NCI-H128 (cell line): ENCODE data around the gene AKAP17A.

ENCODE experiments used
- DNase-seq: peaks from one replicate; lab custom pipeline; 2025; ENCODE audit not compliant: unreplicated experiment; lab: John Stamatoyannopoulos, UW

The AKAP17A gene

DNA sequence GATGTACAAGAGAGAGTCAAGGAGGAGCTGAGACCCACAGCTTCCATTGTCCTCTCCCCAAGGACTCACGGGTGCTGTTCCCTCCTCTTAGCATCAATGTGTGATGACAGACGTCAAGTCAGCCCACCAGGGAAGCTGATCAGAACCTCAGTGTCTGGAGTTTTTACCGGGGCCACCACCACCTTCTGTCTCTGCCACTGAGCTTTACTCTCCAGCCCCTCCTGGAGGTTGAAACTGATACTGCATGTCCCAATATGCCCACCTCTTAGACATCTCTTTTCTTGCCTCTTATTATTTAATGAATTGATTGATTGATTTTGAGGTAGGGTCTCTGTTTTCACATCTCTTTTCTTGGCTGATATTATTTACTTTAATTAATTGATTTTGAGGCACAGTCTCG is 10.3 kb upstream of the AKAP17A start:
- DNase-seq = no peak

DNA sequence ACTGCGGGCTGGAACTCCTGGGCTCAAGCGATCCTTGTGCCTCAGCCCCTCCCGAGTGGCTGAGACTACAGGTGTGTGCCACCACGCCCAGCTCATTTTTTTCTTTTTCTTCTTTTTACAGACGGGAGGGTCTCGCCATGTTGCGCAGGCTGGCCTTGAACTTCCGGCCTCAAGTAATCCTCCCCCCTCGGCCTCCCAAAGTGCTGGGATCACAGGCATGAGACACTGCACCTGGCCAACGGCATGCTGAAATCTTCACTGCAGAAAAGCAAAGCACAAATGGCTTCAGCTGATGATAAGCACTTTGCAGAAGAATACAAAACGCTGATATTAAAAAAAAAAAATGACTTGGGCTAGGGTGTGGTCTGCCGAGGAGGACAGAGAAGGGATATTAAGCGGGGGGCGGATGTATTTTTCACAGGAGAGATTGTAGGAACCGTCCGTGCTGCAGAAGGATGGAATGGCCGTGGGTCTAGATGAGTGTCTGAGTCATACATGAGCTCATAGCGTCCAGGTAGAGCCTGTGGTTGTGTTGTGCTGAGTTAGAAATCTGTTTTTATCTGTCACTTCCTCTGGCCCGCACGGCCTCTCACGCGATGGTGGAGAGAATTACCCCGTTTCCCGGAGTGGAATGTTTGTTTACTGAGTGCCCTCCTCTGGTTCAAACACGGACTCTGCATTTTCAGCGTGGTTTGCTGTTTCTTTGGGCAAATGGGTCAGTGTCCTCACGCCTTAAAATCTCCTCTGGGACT is 8.5 kb upstream of the AKAP17A start:
- no peak for DNase-seq

DNA sequence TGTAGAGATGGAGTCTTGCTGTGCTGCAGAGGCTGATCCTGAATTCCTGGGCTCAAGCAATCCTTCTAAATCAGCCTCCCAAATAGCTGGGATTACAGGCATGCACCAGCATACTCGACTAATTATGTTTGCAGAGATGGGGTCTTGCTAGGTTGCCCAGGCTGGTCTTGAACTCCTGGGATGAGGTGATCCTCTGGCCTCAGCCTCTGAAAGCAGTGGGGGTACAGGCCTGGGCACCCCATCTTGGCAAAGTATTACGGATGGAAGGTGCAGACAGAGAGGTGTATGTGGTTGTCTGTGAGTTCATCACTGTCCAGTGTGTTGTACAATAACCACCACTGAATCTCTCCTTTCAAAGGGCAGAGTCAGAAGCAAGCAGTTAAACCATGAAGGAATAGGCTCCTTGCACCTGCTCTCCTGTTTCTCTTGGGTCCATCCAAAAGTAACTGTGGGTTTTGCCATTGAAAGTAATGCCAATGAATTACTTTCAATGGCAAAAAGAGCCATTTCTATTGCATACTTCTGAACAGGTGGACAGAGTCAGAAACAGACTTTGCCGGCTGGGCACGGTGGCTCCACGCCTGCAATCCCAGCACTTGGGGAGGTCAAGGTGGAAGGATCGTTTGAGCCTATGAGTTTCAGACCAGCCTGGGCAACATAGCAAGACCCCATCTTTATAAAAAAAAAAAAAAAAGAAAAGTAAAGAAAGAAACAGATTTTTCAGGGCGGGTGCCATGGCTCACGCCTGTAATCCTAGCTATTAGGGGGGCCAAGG is 7.0 kb upstream of the AKAP17A start:
- DNase-seq = no peak

DNA sequence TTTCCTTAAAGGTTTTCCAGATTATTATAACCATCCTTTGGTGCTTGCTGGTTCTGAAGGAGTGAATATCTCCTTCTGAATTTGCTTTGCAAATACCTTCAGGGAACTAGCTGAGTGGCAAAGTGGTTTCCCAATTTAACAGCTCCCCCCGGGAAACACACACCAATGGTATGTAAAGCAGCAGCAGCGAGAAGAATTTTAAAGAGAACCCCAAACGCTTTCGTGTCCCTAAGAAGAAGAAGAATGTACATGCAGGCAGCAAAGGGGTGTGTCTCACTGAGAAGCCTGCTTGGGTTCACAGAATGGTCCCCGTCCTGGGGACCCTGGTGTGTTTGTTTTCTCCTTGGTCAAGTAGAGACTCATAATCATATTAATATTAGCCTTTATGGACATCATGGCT is 4.2 kb upstream of the AKAP17A start:
- no peak for DNase-seq

DNA sequence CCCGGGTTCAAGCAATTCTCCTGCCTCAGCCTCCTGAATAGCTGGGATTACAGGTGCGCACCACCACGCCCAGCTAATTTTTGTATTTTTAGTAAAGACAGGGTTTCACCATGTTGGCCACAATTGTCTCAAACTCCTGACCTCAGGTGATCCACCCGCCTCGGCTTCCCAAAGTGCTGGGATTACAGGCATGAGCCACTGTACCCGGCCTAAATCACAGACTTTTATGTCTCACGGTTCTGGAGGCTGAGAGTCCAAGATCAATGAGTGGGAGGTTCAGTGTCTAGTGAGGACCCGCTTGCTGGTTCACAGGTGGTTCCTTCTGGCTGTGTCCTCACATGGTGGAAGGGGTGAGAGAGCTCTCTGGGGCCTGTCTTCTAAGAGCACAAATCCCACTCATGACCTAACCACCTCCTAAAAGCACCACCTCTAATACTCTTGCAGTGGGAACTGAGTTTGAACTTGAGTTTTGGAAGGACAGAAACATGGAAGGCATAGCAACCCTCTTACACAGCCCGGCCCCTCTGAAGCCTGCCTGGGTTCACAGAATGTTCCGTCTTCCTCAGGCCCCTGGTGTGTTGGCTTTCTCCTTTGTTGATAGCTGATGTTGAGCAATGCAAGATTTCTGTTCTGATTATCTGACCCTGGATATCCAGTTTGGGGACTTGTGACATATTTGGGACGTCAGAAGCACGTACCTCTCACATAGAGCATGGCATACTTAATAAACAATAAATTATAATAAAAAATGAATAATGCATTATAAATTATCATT is 1.9 kb upstream of the AKAP17A start:
- DNase-seq = no peak

DNA sequence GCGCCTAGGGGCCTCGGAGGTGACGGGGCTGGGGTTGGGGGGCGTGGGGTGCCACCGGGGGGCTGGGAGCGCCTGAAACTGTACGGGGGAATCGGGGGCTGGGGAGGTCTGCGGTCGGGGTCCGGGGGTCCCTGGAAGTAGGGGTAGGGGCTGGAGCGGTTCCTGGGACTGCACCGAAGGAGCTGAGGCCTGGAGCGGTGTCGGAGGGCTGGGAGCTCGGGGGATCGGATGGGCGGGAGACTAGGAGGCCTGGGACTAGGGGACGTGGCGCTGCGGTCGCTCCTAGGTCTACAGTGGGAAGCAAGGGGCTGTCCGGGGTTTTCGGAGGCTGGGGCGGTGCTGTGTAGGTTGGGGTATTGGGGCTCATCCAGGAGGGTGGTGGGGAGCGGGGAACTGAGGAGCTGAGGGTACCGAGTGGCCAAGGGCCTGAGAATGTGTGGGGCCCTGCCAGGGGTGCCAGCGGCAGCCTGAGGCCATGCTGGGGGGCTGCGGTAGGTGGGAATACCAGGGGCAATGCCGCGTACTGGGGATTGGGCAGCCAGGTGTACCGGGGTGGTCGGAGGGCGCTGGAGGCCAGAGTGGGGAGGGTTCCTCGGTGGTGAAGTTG is 562 bp downstream of the AKAP17A start:
- DNase-seq = no peak

DNA sequence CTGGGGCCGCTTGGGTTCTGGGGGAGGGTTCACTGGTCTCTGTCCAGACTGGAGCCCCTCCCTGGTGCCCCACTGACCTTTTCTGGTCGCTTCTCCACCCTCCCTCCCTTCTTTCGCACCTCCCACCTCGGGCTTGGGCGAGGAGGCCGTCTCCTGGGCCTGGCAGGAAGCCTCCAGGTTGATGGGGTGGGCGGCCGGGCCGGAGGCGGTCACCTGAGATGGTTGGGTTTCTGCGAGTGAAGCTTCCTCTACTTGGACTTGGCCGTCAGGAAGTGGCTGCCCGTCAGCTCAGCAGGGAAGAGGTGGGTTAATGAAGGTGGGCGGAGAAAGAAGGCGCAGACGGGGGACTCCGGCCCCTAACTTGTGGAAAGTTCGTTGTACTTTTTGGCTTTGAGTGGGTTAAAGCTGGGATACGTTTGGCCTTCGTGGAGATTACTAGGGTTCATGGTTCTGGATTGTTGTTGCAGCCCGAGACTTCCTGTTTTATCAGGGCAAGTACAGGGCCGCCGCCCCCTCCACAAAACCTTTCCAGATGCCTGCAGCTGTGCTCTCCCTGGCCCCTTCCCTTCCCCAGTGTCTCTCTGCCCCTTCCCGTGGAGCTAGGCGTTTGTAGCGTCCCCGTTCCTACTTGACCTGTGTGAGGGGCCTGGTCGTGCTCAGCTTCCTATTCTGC is 1.2 kb downstream of the AKAP17A start:
- DNase-seq = no peak

DNA sequence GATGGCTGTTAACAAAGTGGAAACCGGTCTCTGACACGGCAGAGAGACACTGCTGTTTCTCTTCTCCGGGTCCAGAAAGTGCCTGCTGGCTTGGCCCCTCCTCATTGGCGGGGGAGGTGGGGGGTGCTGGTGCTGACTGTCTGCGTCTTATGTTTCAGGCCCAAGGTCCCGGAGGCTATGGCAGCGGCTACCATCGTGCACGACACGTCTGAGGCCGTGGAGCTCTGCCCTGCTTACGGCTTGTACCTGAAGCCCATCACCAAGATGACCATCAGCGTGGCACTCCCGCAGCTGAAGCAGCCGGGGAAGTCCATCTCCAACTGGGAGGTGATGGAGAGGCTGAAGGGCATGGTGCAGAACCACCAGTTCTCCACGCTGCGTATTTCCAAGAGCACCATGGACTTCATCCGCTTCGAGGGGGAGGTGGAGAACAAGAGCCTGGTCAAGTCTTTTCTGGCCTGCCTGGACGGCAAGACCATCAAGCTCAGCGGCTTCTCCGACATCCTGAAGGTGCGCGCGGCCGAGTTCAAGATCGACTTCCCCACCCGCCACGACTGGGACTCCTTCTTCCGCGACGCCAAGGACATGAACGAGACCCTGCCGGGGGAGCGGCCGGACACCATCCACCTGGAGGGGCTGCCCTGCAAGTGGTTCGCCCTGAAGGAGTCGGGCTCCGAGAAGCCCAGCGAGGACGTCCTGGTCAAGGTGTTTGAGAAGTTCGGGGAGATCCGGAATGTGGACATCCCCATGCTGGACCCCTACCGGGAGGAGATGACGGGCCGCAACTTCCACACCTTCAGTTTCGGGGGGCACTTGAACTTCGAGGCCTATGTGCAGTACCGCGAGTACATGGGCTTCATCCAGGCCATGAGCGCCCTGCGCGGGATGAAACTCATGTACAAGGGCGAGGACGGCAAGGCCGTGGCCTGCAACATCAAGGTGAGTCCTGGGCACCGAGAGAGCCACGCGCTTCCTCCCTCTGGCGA is 2.2 kb downstream of the AKAP17A start:
- no peak for DNase-seq

DNA sequence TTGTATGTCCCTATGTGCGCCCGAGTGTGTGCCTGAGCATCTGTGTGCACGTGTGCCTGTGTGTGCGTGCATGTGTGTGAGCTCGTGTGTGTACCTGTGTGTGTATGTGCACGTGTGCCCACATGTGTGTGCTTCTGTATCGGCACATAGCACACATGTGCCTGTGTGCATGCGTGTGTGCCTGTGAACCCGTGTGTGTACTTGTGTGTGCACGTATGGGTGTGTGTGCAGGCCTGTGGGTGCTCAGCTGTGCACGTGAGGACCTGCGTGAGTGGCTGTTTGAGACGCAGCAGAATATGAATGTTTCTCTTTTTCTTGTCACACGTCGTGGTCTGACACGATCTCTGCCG is 4.3 kb downstream of the AKAP17A start:
- DNase-seq = no peak

DNA sequence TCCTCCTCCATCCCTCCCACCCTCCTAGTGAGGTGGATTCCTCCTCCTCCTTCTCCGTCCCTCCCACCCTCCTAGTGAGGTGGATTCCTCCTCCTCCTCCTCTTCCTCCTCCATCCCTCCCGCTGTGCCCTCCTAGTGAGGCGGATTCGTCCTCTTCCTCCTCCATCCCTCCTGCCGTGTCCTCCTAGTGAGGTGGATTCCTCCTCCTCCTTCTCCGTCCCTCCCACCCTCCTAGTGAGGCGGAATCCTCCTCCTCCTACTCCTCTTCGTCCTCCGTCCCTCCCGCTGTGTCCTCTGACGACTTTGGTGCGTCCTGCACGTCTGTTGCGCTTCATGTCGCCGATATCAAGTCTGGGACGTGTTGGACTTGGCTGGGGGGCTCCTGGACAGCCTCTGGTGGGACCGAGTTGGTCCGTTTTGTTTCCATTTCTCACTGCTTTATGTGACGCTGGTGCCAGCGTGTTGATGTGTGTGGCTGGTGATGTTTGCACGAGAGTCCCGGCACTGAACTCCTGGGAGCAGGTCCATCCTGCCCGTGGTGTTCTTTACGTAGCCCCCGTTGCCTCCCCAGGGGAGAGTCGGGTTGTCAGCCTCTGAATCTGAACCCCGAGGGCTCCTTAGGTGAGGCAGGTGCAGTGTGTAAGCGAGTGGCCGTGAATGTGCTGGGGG is 5.4 kb downstream of the AKAP17A start:
- DNase-seq = no peak

DNA sequence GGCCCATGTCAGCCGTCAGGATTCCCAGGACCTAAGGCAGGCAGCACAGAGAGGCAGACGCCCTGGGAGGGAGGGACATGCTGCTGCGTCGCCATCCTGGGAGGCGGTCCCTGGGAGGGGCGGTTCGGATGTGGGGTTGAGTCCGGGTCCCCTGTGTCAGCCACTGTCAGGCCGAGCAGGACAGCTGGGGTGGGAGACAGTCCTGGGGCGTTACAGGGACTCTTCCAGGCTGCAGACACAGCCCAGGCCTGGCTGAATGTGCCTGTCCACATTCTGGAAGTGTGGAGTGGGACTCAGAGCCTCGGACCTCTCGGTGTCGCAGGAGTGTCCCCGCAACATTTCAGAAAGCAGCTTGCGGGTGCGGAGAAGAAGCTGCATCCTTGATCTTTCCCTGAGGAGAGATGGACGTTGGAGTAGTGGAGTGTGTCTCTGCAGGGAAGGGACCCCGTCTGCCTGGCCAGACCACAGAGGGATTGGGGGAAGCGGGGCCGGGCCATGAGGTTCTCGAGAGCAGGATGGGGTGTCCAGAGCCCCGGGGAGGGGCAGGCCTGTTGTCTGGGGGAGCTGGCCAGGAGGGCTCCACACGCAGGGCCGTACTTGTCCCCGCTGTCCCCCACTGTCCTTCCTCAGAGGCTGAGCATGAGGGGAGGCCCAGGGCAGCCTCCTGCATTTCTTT is 6.1 kb downstream of the AKAP17A start:
- no peak for DNase-seq

DNA sequence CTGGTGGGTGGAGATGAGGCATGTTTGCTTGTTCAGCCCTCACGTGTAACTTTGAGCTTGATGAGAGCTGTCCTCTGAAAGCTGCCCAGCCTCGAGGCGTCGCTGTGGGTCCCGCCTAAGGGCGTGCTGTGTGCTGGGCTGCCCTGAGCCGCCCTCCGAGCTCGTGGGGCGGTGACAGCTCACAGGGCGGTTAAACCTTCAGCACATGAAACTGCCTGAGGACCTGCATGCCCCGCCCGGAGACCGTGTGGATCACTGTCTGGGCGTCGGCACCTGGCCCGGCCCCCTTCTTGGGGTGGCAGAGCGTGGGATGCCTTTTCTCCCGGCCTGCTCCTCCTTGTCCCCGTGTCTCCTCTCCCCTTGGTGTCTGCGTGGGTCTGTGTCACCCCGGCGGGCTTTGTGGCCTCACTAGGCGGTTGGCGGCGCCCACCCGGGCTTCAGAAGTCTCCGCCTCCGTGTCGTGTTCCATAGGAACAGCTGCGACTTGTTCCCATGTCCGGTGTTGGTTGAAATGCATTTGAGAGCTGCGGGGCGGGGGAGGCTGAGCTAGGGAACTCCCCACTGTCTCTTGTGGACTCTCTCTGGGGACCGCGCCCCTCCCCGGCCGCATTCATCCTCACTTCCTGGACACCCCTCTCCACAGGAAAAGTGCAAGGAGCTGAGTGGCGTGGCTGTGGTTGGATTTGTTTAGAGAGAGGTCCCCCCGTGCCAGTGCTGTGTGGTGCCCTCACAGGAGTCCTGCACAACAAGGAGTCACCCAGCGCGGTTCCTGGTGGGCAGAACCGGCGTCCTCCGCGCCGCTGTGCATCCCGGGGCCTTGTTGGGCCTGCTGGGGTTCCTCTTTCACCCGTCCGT is 6.8 kb downstream of the AKAP17A start:
- no peak for DNase-seq

DNA sequence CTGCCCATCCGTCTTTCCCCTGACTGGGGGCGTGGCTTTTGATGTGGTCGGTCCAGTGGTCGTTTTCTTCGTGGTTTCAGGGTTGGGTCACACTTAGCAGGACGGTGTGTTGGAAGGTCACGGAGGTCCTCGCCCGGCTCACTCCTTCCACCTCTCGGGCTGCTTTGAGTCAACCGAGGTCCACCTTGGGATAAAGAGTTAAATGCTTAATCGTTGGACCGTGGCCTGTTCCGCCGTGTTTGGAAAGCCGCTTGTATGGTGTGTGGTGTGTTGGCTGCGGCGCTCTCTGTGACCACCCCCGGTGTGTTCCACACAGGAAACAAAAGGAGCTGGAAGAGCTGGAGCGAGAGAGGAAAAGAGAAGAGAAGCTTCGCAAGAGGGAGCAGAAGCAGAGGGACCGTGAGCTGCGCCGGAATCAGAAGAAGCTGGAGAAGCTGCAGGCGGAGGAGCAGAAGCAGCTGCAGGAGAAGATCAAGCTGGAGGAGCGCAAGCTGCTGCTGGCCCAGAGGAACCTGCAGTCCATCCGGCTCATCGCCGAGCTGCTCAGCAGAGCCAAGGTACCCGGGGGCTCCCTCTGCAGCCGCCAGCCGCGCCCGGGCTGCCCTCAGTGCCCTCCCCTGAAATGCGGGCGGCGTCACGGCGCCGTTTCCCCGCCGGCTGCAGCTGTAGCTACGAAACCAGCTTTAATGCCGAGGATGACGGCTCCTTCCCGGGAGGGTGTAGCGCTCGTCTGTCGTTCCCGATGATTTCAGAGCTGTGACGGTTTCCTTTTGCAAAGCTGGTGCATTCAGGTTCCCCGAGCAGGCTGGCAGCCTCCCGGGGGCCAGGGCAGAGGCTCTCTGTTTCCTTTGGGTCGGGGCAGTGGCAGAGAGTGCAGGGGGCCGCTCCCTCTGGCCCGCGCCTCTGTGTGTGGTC is 7.7 kb downstream of the AKAP17A start:
- DNase-seq = no peak

DNA sequence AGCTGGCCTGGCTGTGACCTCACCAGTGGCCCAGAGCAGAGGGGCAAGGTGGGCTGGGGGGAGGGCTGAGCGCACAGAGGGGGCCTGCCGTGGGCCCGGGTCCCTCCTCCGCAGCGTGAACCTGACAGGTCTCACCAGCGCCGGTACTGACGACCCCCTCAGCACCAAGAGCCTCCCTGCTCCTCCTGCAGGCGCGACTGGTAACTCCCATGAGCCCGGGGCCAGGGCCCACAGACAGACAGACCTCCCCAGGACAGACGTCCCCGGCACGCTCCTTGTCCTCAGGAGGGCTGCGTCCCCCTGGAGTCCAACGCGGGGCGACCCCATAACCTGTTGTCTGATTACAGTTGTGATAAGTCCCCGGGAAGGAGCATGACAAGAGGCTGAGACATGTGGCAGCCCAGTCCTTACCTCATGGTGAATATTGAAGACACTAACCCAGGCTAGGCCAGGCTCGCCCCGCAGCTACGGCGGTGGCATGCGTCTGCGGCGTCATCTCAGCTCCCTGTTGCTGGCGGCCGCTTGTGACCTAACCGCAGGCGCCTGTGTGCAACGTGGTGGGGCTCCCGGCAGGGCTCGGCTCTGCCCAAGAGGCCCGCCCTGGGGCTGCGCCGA is 8.5 kb downstream of the AKAP17A start:
- no peak for DNase-seq

DNA sequence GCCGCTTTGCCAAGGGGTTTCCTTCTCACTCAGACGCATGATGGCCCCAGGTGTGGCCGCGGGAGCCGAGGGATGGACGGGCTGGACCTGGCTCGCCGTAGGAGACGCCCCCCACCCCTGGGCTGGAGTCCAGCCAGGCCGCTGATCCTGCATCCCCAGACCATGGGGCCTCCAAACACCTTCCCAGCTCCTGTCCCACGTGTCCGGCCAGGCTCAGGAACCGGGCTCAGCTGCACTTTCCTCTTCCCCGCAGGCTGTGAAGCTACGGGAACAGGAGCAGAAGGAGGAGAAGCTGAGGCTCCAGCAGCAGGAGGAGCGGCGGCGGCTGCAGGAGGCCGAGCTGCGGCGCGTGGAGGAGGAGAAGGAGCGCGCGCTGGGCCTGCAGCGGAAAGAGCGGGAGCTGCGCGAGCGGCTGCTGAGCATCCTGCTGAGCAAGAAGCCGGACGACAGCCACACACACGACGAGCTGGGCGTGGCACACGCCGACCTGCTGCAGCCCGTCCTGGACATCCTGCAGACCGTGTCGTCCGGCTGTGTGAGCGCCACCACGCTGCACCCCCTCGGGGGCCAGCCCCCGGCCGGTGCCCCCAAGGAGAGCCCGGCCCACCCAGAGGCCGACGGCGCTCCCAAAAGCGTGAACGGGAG is 9.1 kb downstream of the AKAP17A start:
- no peak for DNase-seq
